GM19324 (cell line): ENCODE results near the gene THOC7.

Experiments
- ATAC-seq: cut with Tn5 transposase; IDR thresholded peaks from one replicate; pipeline ENCODE4 v1.9.1; 2021; ENCODE audit warnings: mild to moderate bottlenecking, moderate library complexity; ENCODE audit not compliant: unreplicated experiment, low FRiP score

THOC7 gene

GRCh38 chr3:63880653-63881052 lies 17.0 kb upstream of the THOC7 start:
- ATAC-seq = no peak

GRCh38 chr3:63878394-63879060 lies 14.9 kb upstream of the THOC7 start:
- ATAC-seq = no peak

- no peak for ATAC-seq
Observed at GRCh38 chr3:63877737-63878393, 14.3 kb upstream of the THOC7 start.

GRCh38 chr3:63876260-63876659 lies 12.7 kb upstream of the THOC7 start:
- no peak for ATAC-seq

- ATAC-seq = no peak
Observed at GRCh38 chr3:63875510-63875909, 11.9 kb upstream of the THOC7 start.

GRCh38 chr3:63874769-63875168 lies 11.2 kb upstream of the THOC7 start:
- ATAC-seq = peak; percentile 42

- no peak for ATAC-seq
Observed at GRCh38 chr3:63872135-63872924, 8.7 kb upstream of the THOC7 start.

- ATAC-seq = no peak
Observed at GRCh38 chr3:63870615-63871005, 7.0 kb upstream of the THOC7 start.

GRCh38 chr3:63869940-63870614 lies 6.5 kb upstream of the THOC7 start:
- ATAC-seq = no peak

- ATAC-seq = no peak
Observed at GRCh38 chr3:63867225-63867624, 3.6 kb upstream of the THOC7 start.

GRCh38 chr3:63864965-63865327 lies 1.3 kb upstream of the THOC7 start:
- ATAC-seq = no peak

GRCh38 chr3:63864008-63864964 lies 681 bp upstream of the THOC7 start:
- peak; percentile 65 for ATAC-seq

- ATAC-seq = no peak
Observed at GRCh38 chr3:63862804-63863149, 828 bp downstream of the THOC7 start.

- ATAC-seq = no peak
Observed at GRCh38 chr3:63861306-63861705, 2.3 kb downstream of the THOC7 start.

GRCh38 chr3:63860776-63861175 lies 2.8 kb downstream of the THOC7 start:
- no peak for ATAC-seq

GRCh38 chr3:63857311-63857710 lies 6.3 kb downstream of the THOC7 start:
- ATAC-seq = no peak

- ATAC-seq = no peak
Observed at GRCh38 chr3:63855333-63855940, 8.2 kb downstream of the THOC7 start.

GRCh38 chr3:63853106-63853505 lies 10.5 kb downstream of the THOC7 start:
- no peak for ATAC-seq

GRCh38 chr3:63851287-63851686 lies 12.3 kb downstream of the THOC7 start:
- no peak for ATAC-seq

- no peak for ATAC-seq
Observed at GRCh38 chr3:63849175-63849574, 14.4 kb downstream of the THOC7 start.
